NCI-H1436 (cell line): ENCODE data around the gene CDC16.

Experiments used
- DNase-seq: peaks from one replicate; lab custom pipeline; 2025; lab: John Stamatoyannopoulos, UW

CDC16 gene

GRCh38 chr13:114303700-114304327 is 69.1 kb downstream of the CDC16 start:
- DNase-seq: no peak

GRCh38 chr13:114304346-114305034 is 69.8 kb downstream of the CDC16 start:
- no peak for DNase-seq

GRCh38 chr13:114309086-114309485 is 74.4 kb downstream of the CDC16 start:
- DNase-seq: no peak

- DNase-seq: no peak
Measured at GRCh38 chr13:114309806-114310410, 75.2 kb downstream of the CDC16 start.

GRCh38 chr13:114310956-114311355 is 76.3 kb downstream of the CDC16 start:
- DNase-seq: no peak

- no peak for DNase-seq
Measured at GRCh38 chr13:114311387-114311786, 76.7 kb downstream of the CDC16 start.

- peak; percentile 18 for DNase-seq
Measured at GRCh38 chr13:114311908-114312307, 77.2 kb downstream of the CDC16 start.

- DNase-seq: no peak
Measured at GRCh38 chr13:114313061-114313860, 78.6 kb downstream of the CDC16 start.

- DNase-seq: peak; percentile 88
Measured at GRCh38 chr13:114314074-114314912, 79.6 kb downstream of the CDC16 start, which contains the start of gene CHAMP1. CHAMP1 (plus strand) TSS chr13:114314503; CDS start chr13:114323843, 9,340 bp downstream.

- no peak for DNase-seq
Measured at GRCh38 chr13:114315074-114315785, 80.5 kb downstream of the CDC16 start.

- DNase-seq: no peak
Measured at GRCh38 chr13:114318624-114319023, 83.9 kb downstream of the CDC16 start.

- no peak for DNase-seq
Measured at GRCh38 chr13:114319441-114319913, 84.8 kb downstream of the CDC16 start.

- no peak for DNase-seq
Measured at GRCh38 chr13:114320065-114320464, 85.4 kb downstream of the CDC16 start.

- DNase-seq: no peak
Measured at GRCh38 chr13:114321256-114321655, 86.6 kb downstream of the CDC16 start.
